HepG2 (cell line): ENCODE measurements around the gene RASSF6. TPM values are rescaled to one million over a fixed set of nuclear protein-coding genes. Genes with fewer than 3 reads are reported as not detected.

ENCODE experiments used
- ASH2L ChIP-seq: fragments of 300-600, 200-600 bp; sonication (generic); IDR thresholded peaks from 2 replicates; pipeline ENCODE4 v1.7.0; 2017; ENCODE audit warnings: low read depth, mild to moderate bottlenecking, moderate library complexity, mixed read lengths, low read length; ENCODE audit not compliant: insufficient read length
- ATF6 ChIP-seq: sonication (generic); formaldehyde crosslinking; conservative IDR thresholded peaks from 2 replicates; pipeline ENCODE4 v1.4.0; 2020; ENCODE audit warnings: missing genetic modification reagents
- CENPT ChIP-seq: sonication (generic); formaldehyde crosslinking; IDR thresholded peaks from 2 replicates; pipeline ENCODE4 v1.8.0; 2022; ENCODE audit warnings: low read depth, mild to moderate bottlenecking, moderate library complexity, missing genetic modification reagents
- FOXM1 ChIP-seq: sonication (generic); formaldehyde crosslinking; IDR thresholded peaks from 2 replicates; pipeline ENCODE4 v1.5.0; 2020; ENCODE audit warnings: missing genetic modification reagents
- GABPB1 ChIP-seq: IDR thresholded peaks from 2 replicates; pipeline ENCODE4 v1.6.1; 2016; ENCODE audit warnings: mild to moderate bottlenecking, missing genetic modification reagents, moderate library complexity, missing compliant biosample characterization
- GMEB1 ChIP-seq: sonication (generic); formaldehyde crosslinking; IDR thresholded peaks from 2 replicates; pipeline ENCODE4 v1.5.1; 2020; ENCODE audit warnings: missing genetic modification reagents, mild to moderate bottlenecking, borderline replicate concordance
- IKZF4 ChIP-seq: sonication (generic); formaldehyde crosslinking; IDR thresholded peaks from 2 replicates; pipeline ENCODE4 v1.5.1; 2020; ENCODE audit warnings: borderline replicate concordance, mild to moderate bottlenecking, low read depth, missing genetic modification reagents; ENCODE audit errors: not compliant biosample characterization
- NR1H2 ChIP-seq: sonication (generic); formaldehyde crosslinking; IDR thresholded peaks from 2 replicates; pipeline ENCODE4 v1.8.1; 2022; ENCODE audit warnings: low read depth, missing genetic modification reagents, borderline replicate concordance
- POGK ChIP-seq: sonication (generic); formaldehyde crosslinking; conservative IDR thresholded peaks from 2 replicates; pipeline ENCODE4 v1.8.0; 2022; ENCODE audit warnings: mild to moderate bottlenecking, moderate library complexity, missing genetic modification reagents
- THRA ChIP-seq: sonication (generic); formaldehyde crosslinking; IDR thresholded peaks from 2 replicates; pipeline ENCODE4 v1.4.0; 2020; ENCODE audit warnings: missing genetic modification reagents, borderline replicate concordance
- ZNF230 ChIP-seq: sonication (generic); formaldehyde crosslinking; IDR thresholded peaks from 2 replicates; pipeline ENCODE4 v1.4.0; 2020; ENCODE audit warnings: mild to moderate bottlenecking, missing genetic modification reagents
- ZNF276 ChIP-seq: sonication (generic); formaldehyde crosslinking; IDR thresholded peaks from 2 replicates; pipeline ENCODE4 v1.4.0; 2020; ENCODE audit warnings: mild to moderate bottlenecking, low read depth, missing genetic modification reagents
- ZNF282 ChIP-seq: fragments of 450-650 bp; IDR thresholded peaks from 2 replicates; pipeline ENCODE4 v1.6.1; 2018; ENCODE audit not compliant: partially characterized antibody
- ZNF367 ChIP-seq: sonication (generic); formaldehyde crosslinking; IDR thresholded peaks from 2 replicates; pipeline ENCODE4 v1.4.0; 2020; ENCODE audit warnings: missing genetic modification reagents, borderline replicate concordance
- ZNF430 ChIP-seq: sonication (generic); formaldehyde crosslinking; IDR thresholded peaks from 2 replicates; pipeline ENCODE4 v1.9.0; 2021; ENCODE audit warnings: mild to moderate bottlenecking, missing genetic modification reagents
- ZSCAN25 ChIP-seq: sonication (generic); formaldehyde crosslinking; IDR thresholded peaks from 2 replicates; pipeline ENCODE4 v1.8.0; 2022; ENCODE audit warnings: mild to moderate bottlenecking, missing genetic modification reagents
- ZXDC ChIP-seq: sonication (generic); formaldehyde crosslinking; IDR thresholded peaks from 2 replicates; pipeline ENCODE4 v1.5.0; 2020; ENCODE audit warnings: mild to moderate bottlenecking, missing genetic modification reagents
- polyA plus RNA-seq, 8 experiments: library from polyadenylated mRNA; depleted of rRNA in 3 of 8; stranded (reverse) in 7 of 8; unstranded in 1 of 8; fragments of >200 nt; fragmentation: Illumina TruSeq in 4 of 8; extraction: Trizol in 4 of 8; gene quantifications; 2 replicates each; pipeline versions ENCODE4 v1.2.1 to v1.2.3, GENCODE V29; 2011 to 2016; ENCODE audit warnings: low read depth in 4 of 8, missing spikeins in 1 of 8, mixed read lengths in 1 of 8; ENCODE audit not compliant: insufficient read depth in 1 of 8
- total RNA-seq, 5 experiments: library from RNA; depleted of rRNA; stranded (reverse); fragments of >200 nt; fragmentation: Illumina TruSeq; extraction: Trizol; gene quantifications; 2 replicates each; pipeline ENCODE4 v1.2.3, GENCODE V29; 2016; ENCODE audit warnings: low read depth in 1 of 5

RASSF6 gene
- total and polyA plus RNA-seq, 2 of the 13 experiments (the other 11 are each of a cell fraction or from before 2014, with no cell fraction given), result 0.03 to 0.11 TPM

- TF ChIP-seq NR1H2 (no peak), THRA (CRISPR knock-in tag) (peak; percentile 51; the same call in 1 of the 2 replicates), ZNF430 (no peak), FOXM1 (CRISPR knock-in tag) (no peak), ZNF230 (no peak), GMEB1 (CRISPR knock-in tag) (peak; percentile 20; the same call in 1 of the 2 replicates), ZNF276 (CRISPR knock-in tag) (no peak), IKZF4 (CRISPR knock-in tag) (no peak), CENPT (no peak), GABPB1 (CRISPR knock-in tag) (no peak; the same call in 1 of the 2 replicates), ASH2L (no peak), POGK (CRISPR knock-in tag) (peak; percentile 66; the same call in 1 of the 2 replicates), ZNF367 (CRISPR knock-in tag) (no peak), ATF6 (no peak), ZNF282 (no peak), ZXDC (CRISPR knock-in tag) (0 out of 2 replicates have a peak, but pooled peaks have one; percentile 27), ZSCAN25 (CRISPR knock-in tag) (peak; percentile 73)
Measured at GRCh38 chr4:73599182-73599581, 21.1 kb downstream of the RASSF6 start (continued).
